ENCODE results near the gene CENPN.

DNA sequence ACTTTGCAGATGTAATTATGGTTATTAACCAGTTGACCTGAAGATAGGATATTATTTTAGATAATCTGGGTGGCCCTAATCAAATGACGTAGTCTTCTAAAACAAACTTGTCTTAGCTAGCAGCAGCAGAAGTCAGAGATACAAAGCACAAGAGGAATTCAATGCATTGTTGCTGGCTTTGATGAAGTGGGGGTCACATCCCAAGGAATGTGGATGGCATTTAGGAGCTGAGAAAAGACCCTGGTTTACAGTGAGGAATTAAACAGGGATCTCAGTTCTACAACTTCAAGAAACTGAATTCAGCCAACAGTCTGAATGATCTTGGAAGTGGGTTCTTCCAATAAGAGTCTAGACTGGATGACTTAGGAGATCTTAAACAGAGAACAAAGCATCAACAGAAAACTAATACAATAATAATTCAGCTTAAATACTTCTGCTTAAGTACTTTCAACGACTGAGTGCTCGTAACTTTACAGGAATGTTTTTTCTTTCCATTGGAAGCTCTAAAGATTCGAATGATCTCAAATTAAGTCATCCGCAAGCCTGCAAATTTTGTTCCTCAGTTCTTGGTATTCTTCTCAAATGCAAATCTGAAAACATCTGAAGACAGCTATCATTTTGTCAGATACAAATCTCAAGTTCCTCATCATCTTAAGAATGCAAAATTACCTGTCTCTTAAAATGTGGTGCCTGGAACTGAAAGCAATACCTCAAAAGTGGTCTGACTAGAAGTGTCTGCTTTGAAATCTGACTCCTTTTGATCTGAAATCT lies 66.7 kb downstream of the CENPN start:
- TF ChIP-seq, protein P1, sequence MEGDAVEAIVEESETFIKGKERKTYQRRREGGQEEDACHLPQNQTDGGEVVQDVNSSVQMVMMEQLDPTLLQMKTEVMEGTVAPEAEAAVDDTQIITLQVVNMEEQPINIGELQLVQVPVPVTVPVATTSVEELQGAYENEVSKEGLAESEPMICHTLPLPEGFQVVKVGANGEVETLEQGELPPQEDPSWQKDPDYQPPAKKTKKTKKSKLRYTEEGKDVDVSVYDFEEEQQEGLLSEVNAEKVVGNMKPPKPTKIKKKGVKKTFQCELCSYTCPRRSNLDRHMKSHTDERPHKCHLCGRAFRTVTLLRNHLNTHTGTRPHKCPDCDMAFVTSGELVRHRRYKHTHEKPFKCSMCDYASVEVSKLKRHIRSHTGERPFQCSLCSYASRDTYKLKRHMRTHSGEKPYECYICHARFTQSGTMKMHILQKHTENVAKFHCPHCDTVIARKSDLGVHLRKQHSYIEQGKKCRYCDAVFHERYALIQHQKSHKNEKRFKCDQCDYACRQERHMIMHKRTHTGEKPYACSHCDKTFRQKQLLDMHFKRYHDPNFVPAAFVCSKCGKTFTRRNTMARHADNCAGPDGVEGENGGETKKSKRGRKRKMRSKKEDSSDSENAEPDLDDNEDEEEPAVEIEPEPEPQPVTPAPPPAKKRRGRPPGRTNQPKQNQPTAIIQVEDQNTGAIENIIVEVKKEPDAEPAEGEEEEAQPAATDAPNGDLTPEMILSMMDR (IDR thresholded peaks at IDR 0.05) = no peak
- no peak for TF ChIP-seq POLR2A (IDR thresholded peaks at IDR 0.05)

All from adrenal gland (tissue), 5 donors.